COR-L47 (cell line): ENCODE results near the gene KDR.

Experiments
- DNase-seq: peaks from one replicate; lab custom pipeline; 2025; lab: John Stamatoyannopoulos, UW

Gene KDR

GRCh38 chr4:55079451-55080173 lies 45.8 kb downstream of the KDR start:
- no peak for DNase-seq

GRCh38 chr4:55078987-55079386 lies 46.4 kb downstream of the KDR start:
- no peak for DNase-seq

GRCh38 chr4:55077577-55077976 lies 47.8 kb downstream of the KDR start:
- DNase-seq = no peak

- no peak for DNase-seq
Observed at GRCh38 chr4:55075823-55076716, 49.3 kb downstream of the KDR start.

- no peak for DNase-seq
Observed at GRCh38 chr4:55075376-55075775, 50.0 kb downstream of the KDR start.

- DNase-seq = no peak
Observed at GRCh38 chr4:55074386-55074785, 51.0 kb downstream of the KDR start.

- DNase-seq = no peak
Observed at GRCh38 chr4:55071951-55072350, 53.4 kb downstream of the KDR start.

GRCh38 chr4:55069248-55069647 lies 56.1 kb downstream of the KDR start:
- no peak for DNase-seq

- no peak for DNase-seq
Observed at GRCh38 chr4:55068522-55068921, 56.9 kb downstream of the KDR start.

GRCh38 chr4:55066018-55066417 lies 59.4 kb downstream of the KDR start:
- DNase-seq = no peak

- DNase-seq = no peak
Observed at GRCh38 chr4:55055529-55055928, 69.9 kb downstream of the KDR start.

- DNase-seq = no peak
Observed at GRCh38 chr4:55051532-55051931, 73.9 kb downstream of the KDR start.

GRCh38 chr4:55050418-55050950 lies 74.9 kb downstream of the KDR start:
- DNase-seq = no peak

GRCh38 chr4:55038176-55038890 lies 87.1 kb downstream of the KDR start:
- DNase-seq = no peak

- no peak for DNase-seq
Observed at GRCh38 chr4:55037728-55038127, 87.7 kb downstream of the KDR start.

GRCh38 chr4:55036405-55036804 lies 89.0 kb downstream of the KDR start:
- no peak for DNase-seq

- DNase-seq = no peak
Observed at GRCh38 chr4:55035892-55036291, 89.5 kb downstream of the KDR start.

- no peak for DNase-seq
Observed at GRCh38 chr4:55033296-55033695, 92.1 kb downstream of the KDR start.

- no peak for DNase-seq
Observed at GRCh38 chr4:55032788-55033187, 92.6 kb downstream of the KDR start.

- DNase-seq = no peak
Observed at GRCh38 chr4:55032179-55032578, 93.2 kb downstream of the KDR start.

GRCh38 chr4:55031158-55031557 lies 94.2 kb downstream of the KDR start:
- no peak for DNase-seq

- DNase-seq = no peak
Observed at GRCh38 chr4:55030589-55030988, 94.8 kb downstream of the KDR start.
